ENCODE data around the gene PLCG1.
"Not testable (repeated sequence)": the region's sequence is repeated elsewhere in the genome, so short reads cannot be mapped to it uniquely, and the experiment has no call there.

Gene PLCG1

DNA sequence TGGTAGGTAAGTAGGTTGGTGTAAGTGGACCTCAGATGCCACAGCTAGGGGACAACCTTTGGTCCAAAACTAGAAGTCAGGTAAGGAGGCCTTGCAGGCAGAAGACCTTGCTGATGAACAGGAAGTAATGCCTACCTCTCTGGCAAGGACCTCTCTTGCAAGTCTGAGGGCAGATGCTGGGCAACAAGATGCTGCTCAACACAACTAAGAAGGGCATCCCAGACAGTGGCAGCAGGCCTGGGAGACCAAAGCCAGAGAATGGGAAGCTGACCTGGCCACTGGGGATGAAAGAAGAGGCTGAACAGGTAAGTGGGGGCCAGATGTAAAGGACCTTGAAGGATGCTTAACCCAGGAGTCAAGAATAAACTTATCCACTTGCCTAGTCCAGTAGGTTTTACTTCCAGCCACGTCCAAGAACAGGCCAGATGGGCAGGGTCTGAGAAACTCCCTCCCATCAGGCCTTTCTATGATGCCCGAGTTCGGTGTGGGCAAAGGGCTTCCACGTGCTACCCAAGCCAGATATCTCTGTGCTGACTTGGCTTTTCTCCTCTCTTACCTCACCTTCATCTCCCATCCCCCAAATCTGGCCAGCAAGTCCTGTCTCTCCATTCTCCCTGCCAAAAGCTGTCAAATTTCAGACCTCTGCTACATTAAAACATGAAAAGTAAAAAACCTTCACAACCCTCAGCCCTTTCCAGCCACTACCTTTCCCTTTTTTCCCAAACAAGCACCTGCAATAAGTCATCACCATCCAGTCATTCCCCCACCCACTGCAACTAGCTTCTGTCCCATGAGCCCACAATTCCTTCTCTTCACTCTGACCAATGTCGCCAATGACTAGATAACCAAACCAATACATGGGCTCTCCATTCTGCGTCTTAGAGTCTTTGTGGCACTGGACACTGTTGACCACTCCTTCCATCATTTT lies 11.5 kb upstream of the PLCG1 start:
- no peak for DNase-seq (ENCODE audit: extremely low read depth, low read depth)
- no peak overlapping the region for H3K4me3 ChIP-seq (replicated peaks; ENCODE audit: low read depth, low read length)
- TF ChIP-seq, protein P1, sequence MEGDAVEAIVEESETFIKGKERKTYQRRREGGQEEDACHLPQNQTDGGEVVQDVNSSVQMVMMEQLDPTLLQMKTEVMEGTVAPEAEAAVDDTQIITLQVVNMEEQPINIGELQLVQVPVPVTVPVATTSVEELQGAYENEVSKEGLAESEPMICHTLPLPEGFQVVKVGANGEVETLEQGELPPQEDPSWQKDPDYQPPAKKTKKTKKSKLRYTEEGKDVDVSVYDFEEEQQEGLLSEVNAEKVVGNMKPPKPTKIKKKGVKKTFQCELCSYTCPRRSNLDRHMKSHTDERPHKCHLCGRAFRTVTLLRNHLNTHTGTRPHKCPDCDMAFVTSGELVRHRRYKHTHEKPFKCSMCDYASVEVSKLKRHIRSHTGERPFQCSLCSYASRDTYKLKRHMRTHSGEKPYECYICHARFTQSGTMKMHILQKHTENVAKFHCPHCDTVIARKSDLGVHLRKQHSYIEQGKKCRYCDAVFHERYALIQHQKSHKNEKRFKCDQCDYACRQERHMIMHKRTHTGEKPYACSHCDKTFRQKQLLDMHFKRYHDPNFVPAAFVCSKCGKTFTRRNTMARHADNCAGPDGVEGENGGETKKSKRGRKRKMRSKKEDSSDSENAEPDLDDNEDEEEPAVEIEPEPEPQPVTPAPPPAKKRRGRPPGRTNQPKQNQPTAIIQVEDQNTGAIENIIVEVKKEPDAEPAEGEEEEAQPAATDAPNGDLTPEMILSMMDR (IDR thresholded peaks at IDR 0.05; ENCODE audit: low read depth, low read length, missing control alignments): no peak

DNA sequence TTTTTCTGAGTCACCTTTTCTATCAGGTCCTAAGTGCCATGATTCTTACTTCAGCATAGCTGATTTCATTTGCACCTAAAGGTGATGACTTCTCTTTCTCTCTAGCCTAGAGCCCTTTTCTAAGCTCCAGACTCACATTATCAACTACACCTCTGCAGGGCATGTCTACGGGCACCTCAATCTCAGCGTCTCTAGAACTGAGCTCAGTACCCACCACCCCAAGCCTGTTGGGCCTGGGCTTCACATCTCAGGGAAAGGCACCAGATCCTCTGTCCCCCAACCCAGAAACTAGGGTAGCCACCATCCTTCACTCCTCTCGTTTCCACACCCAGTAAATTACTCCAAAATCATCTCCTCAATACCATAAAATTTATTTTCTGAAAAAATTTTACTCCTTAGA lies 10.6 kb upstream of the PLCG1 start:
- H3K4me3 ChIP-seq (replicated peaks; ENCODE audit: low read depth, low read length): no peak overlapping the region
- TF ChIP-seq, protein P1 (IDR thresholded peaks at IDR 0.05; ENCODE audit: low read depth, low read length, missing control alignments): no peak
- DNase-seq (ENCODE audit: extremely low read depth, low read depth): no peak

DNA sequence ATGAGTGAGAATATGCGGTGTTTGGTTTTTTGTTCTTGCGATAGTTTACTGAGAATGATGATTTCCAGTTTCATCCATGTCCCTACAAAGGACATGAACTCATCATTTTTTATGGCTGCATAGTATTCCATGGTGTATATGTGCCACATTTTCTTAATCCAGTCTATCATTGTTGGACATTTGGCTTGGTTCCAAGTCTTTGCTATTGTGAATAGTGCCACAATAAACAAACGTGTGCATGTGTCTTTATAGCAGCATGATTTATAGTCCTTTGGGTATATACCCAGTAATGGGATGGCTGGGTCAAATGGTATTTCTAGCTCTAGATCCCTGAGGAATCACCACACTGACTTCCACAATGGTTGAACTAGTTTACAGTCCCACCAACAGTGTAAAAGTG lies 9.0 kb upstream of the PLCG1 start:
- not testable (repeated sequence) for DNase-seq (ENCODE audit: extremely low read depth, low read depth); H3K4me3 ChIP-seq (replicated peaks; ENCODE audit: low read depth, low read length)

DNA sequence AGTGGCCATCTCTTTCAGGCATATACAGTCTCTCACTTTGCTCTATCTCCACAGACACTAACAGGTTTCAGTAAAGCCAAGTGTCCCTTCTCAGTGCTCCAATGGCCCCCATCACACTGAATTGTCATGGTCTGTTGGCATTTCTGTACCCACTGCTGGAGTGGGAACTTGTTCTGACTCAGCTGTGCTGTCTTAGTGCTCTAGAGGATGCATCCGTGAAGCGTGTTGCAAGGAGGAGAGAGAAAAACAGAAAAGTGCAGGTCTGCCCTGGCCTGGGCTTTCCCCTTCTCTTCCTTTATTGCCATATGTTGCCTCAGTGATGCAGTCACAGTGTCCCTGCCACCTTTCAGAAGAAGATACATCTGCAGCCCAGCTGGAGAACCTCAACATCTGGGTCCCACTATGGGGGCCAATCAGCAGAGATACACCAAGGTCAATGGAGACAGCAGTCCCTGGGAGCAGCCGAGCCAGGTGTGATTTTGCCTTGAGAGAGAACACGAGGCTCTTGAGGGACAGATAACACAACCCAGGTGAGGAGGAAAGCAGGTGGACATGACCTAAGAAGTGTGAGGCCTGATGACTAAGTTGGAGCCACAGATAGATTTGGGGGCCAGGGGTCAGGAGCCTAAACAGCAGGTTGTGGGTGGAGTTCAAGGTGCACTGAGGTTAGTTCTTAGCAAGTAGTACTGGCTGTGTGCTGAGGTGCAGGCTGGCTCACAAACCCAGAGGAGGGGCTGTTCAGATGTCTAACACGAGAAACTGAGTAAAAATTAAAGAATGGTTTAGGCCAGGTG lies 5.6 kb upstream of the PLCG1 start:
- DNase-seq (ENCODE audit: extremely low read depth, low read depth): no peak
- TF ChIP-seq, protein P1 (IDR thresholded peaks at IDR 0.05; ENCODE audit: low read depth, low read length, missing control alignments): no peak

DNA sequence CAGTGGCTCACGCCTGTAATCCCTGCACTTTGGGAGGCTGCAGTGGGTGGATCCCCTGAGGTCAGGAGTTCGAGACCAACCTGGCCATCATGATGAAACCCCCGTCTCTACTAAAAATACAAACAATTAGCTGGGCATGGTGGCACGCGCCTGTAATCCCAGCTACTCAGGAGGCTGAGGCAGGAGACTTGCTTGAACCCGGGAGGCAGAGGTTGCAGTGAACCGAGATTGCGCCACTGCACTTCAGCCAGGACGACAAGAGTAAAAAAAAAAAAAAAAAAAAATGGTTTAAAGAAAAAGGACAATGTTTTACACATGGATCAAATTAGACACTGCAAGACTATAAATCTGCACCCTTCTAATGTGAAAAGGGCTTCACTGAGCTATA lies 5.0 kb upstream of the PLCG1 start:
- H3K4me3 ChIP-seq (replicated peaks; ENCODE audit: low read depth, low read length); DNase-seq (ENCODE audit: extremely low read depth, low read depth): not testable (repeated sequence)

More for the DNA sequence above, 5.6 kb upstream of the PLCG1 start:
- H3K4me3 ChIP-seq (replicated peaks; ENCODE audit: low read depth, low read length): no peak overlapping the region

DNA sequence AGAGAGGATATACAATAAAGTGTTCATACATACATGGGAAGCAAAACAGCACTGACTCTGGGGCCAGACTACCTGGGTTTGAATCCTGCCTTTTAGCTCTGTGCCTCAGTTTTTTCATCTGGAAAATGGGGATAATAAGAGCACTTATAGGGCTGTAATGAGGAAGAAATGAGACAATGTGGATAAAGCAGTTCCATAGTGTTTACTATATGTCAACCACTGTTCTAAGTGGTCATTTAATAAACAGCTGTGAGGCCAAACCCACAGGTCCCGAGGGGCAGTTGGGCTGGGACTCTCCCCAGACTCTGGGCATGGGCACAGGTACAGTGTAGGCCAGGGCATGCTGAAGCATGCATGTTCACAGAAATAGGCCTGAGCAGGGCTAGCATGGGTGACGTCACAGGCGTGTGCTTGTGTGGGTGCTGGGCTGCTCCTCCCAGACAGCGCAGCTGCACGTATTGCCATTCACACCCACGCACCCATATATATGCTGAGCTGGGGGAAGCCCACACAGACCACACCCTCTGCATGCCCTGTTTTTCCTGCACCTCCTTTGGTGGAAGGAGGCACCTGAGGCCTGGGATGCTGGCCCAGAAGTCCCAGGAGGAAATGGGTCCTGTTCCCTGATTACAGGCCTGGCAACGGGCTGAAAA lies 3.5 kb upstream of the PLCG1 start:
- TF ChIP-seq, protein P1 (IDR thresholded peaks at IDR 0.05; ENCODE audit: low read depth, low read length, missing control alignments): no peak
- H3K4me3 ChIP-seq (replicated peaks; ENCODE audit: low read depth, low read length): no peak overlapping the region
- no peak for DNase-seq (ENCODE audit: extremely low read depth, low read depth)

DNA sequence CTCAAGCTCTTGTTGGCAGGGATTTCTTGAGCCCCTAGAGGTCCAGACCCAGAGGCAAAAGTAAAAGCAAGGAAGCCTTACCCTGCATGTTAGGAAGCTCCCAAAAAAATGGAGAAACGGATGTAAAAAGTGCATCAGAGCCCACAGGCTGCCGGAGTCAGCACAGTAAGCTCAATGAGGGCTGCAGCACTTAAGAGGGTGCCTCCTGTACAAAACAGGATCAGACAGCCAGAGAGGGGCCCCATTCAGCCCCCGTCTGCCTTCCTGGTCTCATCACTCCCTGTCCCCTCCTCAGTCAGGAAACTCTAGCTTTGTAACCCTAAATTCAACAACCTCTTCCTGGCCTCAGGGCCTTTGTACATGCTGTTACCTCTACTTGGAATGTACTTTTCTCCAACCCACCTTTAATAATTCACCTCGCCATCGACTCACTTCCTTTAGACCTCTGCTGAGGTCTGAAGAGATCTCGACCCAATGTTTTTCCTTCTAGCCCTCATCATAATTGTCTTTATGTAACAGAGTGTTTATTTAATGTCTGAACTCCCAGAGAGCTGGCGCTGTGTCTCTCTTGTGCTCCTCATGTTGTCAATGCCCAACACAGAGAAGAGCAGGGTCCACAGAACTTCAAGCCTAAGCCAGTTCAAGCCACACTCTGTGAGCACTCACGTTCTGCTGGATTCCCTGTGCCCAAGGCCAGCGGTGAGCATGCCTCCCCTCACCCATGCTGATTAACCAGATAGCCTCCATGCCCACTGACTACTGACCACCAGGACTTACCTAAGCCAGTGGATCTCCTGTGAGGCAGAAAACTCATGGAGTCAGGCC lies 2.8 kb upstream of the PLCG1 start:
- no peak overlapping the region for H3K4me3 ChIP-seq (replicated peaks; ENCODE audit: low read depth, low read length)
- no peak for DNase-seq (ENCODE audit: extremely low read depth, low read depth)
- TF ChIP-seq, protein P1 (IDR thresholded peaks at IDR 0.05; ENCODE audit: low read depth, low read length, missing control alignments): no peak

Data from HFF-Myc (cell line).